ENCODE measurements around the gene SH2D4B. TPM values are rescaled to one million over a fixed set of nuclear protein-coding genes. Genes with fewer than 3 reads are reported as not detected.

Gene SH2D4B
- total RNA-seq, 1 experiment from 2014 or later: 0.07 TPM

DNA sequence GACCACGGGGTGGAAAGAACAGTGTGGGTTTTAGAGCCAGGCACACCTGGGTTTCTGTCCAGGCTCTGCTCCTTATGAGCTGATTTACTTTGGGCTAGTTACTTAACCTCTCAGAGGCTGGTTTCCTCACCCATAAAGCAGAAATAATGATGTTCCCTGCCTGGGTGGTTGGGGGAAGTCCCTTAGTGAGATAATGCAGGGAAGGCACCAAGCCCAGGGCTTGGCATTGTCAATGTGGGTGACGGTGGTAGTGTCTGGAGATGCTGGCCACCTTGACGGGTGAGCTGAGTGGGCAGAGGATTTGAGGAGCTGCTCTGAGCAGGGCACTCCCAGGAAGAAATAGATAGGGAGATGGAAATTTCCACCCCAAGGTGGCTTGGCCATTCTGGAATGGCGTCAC is 65.2 kb downstream of the SH2D4B start:
- H3K56ac ChIP-seq (ENCODE audit: insufficient read length, low read depth, low read length): no peak overlapping the region
- H3K18ac ChIP-seq (ENCODE audit: insufficient read length, low read depth, low read length): no peak overlapping the region
- H3K79me1 ChIP-seq (ENCODE audit: insufficient read depth, low read depth, low read length, poor library complexity, severe bottlenecking): no peaks in the 10 kb centered on the region
- no peak overlapping the region for H4K91ac ChIP-seq (ENCODE audit: insufficient read length, low read depth, low read length)
- no peak overlapping the region for H4K5ac ChIP-seq (ENCODE audit: insufficient read length, low read depth, low read length)
- no peak overlapping the region for H3K4me2 ChIP-seq (ENCODE audit: insufficient read depth, insufficient read length, low read length)
- peaks cover 6 to 11% of the 10 kb centered on the region in 2 experiments; a peak in 3 of 4 replicates for H3K4me1 Mint-ChIP-seq
- no peaks in the 10 kb centered on the region for H3K4me1 ChIP-seq (ENCODE audit: insufficient read depth, low read length)
- H3K27me3 Mint-ChIP-seq (ENCODE audit: low read depth): peaks cover 11% of the 10 kb centered on the region
- no peak overlapping the region for H2BK120ac ChIP-seq (ENCODE audit: low read depth, low read length, poor library complexity, severe bottlenecking)
- H4K8ac ChIP-seq (replicated peaks; ENCODE audit: insufficient read length, low read depth, low read length): no peak overlapping the region
- WGBS (ENCODE audit: extremely low coverage, insufficient read length, low lambda C conversion rate): no CpG with 5 or more reads among the region's 4 CpGs
- no peak overlapping the region for H2BK5ac ChIP-seq (ENCODE audit: insufficient read length, low read length)
- TF ChIP-seq, protein P1, sequence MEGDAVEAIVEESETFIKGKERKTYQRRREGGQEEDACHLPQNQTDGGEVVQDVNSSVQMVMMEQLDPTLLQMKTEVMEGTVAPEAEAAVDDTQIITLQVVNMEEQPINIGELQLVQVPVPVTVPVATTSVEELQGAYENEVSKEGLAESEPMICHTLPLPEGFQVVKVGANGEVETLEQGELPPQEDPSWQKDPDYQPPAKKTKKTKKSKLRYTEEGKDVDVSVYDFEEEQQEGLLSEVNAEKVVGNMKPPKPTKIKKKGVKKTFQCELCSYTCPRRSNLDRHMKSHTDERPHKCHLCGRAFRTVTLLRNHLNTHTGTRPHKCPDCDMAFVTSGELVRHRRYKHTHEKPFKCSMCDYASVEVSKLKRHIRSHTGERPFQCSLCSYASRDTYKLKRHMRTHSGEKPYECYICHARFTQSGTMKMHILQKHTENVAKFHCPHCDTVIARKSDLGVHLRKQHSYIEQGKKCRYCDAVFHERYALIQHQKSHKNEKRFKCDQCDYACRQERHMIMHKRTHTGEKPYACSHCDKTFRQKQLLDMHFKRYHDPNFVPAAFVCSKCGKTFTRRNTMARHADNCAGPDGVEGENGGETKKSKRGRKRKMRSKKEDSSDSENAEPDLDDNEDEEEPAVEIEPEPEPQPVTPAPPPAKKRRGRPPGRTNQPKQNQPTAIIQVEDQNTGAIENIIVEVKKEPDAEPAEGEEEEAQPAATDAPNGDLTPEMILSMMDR (conservative IDR thresholded peaks at IDR 0.05): no peak
- H2BK20ac ChIP-seq (ENCODE audit: low read depth, low read length, poor library complexity, severe bottlenecking): no peak overlapping the region
- no peaks in the 10 kb centered on the region; the same call in 1 of the 2 replicates for H3K27me3 ChIP-seq (ENCODE audit: insufficient read depth, low read length)
- no peak overlapping the region for H3K27ac ChIP-seq (ENCODE audit: insufficient read length, low read depth, low read length)
- no peak overlapping the region for H3K4me3 Mint-ChIP-seq
- H2AK5ac ChIP-seq (ENCODE audit: insufficient read length, low read length): no peak overlapping the region
- no peaks in the 10 kb centered on the region for H3K79me2 ChIP-seq (ENCODE audit: insufficient read depth, low read length)
- no peak overlapping the region for H3K27ac Mint-ChIP-seq
- no peak overlapping the region for H3T11ph ChIP-seq (ENCODE audit: low read length)
- no peaks in the 10 kb centered on the region for H3K23me2 ChIP-seq (ENCODE audit: insufficient read length, low read depth, low read length, poor library complexity, severe bottlenecking)
- H3K36me3 Mint-ChIP-seq (ENCODE audit: insufficient read depth in 1 of 3, low read depth in 3 of 3): no peaks in the 10 kb centered on the region
- no peaks in the 10 kb centered on the region for H4K20me1 ChIP-seq (ENCODE audit: control insufficient read depth, insufficient read depth, insufficient read length)
- no peak overlapping the region for H2BK12ac ChIP-seq (ENCODE audit: insufficient read length, low read depth, low read length)
- no peak overlapping the region for H3K4ac ChIP-seq (ENCODE audit: low read depth, low read length)
- H2BK15ac ChIP-seq (ENCODE audit: low read depth, low read length): no peak overlapping the region
- no peak overlapping the region for H3K9ac ChIP-seq (ENCODE audit: extremely low read depth, insufficient read length, low read length)
- H3K14ac ChIP-seq (ENCODE audit: insufficient read depth, low read length): no peak overlapping the region
- H2AFZ ChIP-seq (ENCODE audit: low read length): no peak overlapping the region
- no peak for DNase-seq
- H3K23ac ChIP-seq (ENCODE audit: insufficient read length, low read depth, low read length): no peak overlapping the region
- no peaks in the 10 kb centered on the region for H3K9me3 ChIP-seq (ENCODE audit: control insufficient read depth, low read depth, low read length)
- H3K9me3 Mint-ChIP-seq: no peaks in the 10 kb centered on the region
